ENCODE results near the gene ZNF335.
"Not testable (repeated sequence)": the region's sequence is repeated elsewhere in the genome, so short reads cannot be mapped to it uniquely, and the experiment has no call there.

The ZNF335 gene

GRCh38 chr20:45909336-45909808, 62.6 kb downstream of the ZNF335 start:
- DNase-seq: no peak

- no peak for DNase-seq
Measured at GRCh38 chr20:45908084-45908483, 63.9 kb downstream of the ZNF335 start.

GRCh38 chr20:45907219-45907948, 64.6 kb downstream of the ZNF335 start:
- DNase-seq: no peak

- no peak for DNase-seq
Measured at GRCh38 chr20:45905505-45906079, 66.4 kb downstream of the ZNF335 start.

GRCh38 chr20:45904583-45905504, 67.2 kb downstream of the ZNF335 start:
- DNase-seq: no peak

GRCh38 chr20:45902199-45902701, 69.8 kb downstream of the ZNF335 start:
- no peak for DNase-seq

- DNase-seq: not testable (repeated sequence)
Measured at GRCh38 chr20:45901332-45901731, 70.7 kb downstream of the ZNF335 start.

- DNase-seq: no peak
Measured at GRCh38 chr20:45899046-45899835, 72.8 kb downstream of the ZNF335 start.
